ENCODE data around the gene NKRF. TPM values are rescaled to one million over a fixed set of nuclear protein-coding genes. Genes with fewer than 3 reads are reported as not detected.

Gene NKRF
- total and polyA plus RNA-seq, 9 of the 15 experiments (the other 6 are each of a cell fraction or from before 2014, with no cell fraction given) = 8.9 to 31.9 (median 19.0) TPM

DNA sequence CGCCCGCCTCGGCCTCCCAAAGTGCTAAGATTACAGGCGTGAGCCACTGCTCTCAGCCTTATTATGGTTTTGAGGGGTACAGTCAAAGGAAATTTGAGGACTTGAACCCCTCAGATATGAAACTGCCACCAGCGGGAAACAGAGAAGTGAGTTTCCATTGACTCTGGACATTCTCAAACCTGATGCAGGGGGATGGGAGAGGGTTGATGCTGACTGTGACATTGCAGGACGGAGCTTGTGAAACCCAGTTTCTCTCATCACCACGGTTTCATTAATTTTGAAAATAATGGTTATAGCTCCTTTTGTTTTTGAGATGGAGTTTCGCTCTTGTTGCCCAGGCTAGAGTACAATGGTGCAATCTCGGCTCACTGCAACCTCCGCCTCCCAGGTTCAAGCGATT, 18.2 kb upstream of the NKRF start:
- in situ Hi-C loops (cut with MboI) = no loop called here
- ATAC-seq (no peak), DNase-seq (ENCODE audit: extremely low read depth in 1 of 4, low spot score in 3 of 4) (no peak), FAIRE-seq (no peak)
- no TSS peak for BruUV-seq (replicated peaks)
- no peak overlapping the region for H3K27ac ChIP-seq (ENCODE audit: extremely low read depth, low read depth, low read length)
- CTCF ChIA-PET (ENCODE audit: low intra/inter-chr PET ratio) = no interaction called here
- no peak overlapping the region for H3K4me2 ChIP-seq (ENCODE audit: insufficient read depth, low read length)
- no peaks in the 10 kb centered on the region for H3K79me2 ChIP-seq (ENCODE audit: control insufficient read depth, insufficient read depth, low read length)
- no peak overlapping the region for H3K4me3 ChIP-seq
- H3K27me3 ChIP-seq (ENCODE audit: control insufficient read depth in 2 of 2, insufficient read depth in 2 of 2, low read length in 2 of 2) = no peaks in the 10 kb centered on the region
- intact Hi-C loops (cut with micrococcal nuclease) = no loop called here
- no peaks in the 10 kb centered on the region for H3K9me1 ChIP-seq (ENCODE audit: control insufficient read depth, insufficient read depth, low read length)
- no peak overlapping the region for H3K9ac ChIP-seq (ENCODE audit: insufficient read depth in 1 of 2, low read depth in 2 of 2, low read length in 2 of 2)
- no peaks in the 10 kb centered on the region for H3K9me3 ChIP-seq (replicated peaks; ENCODE audit: control insufficient read depth, insufficient read depth, low read depth, low read length)
- TF ChIP-seq ZNF184 (CRISPR knock-in tag; IDR thresholded peaks at IDR 0.05) (no peak), DMBX1 (CRISPR knock-in tag; IDR thresholded peaks at IDR 0.05; ENCODE audit: borderline replicate concordance) (no peak), SAP30 (IDR thresholded peaks at IDR 0.05; ENCODE audit: borderline replicate concordance, insufficient read depth, low read depth, low read length, poor library complexity, severe bottlenecking) (no peak)
- TF ChIP-seq, protein P1, sequence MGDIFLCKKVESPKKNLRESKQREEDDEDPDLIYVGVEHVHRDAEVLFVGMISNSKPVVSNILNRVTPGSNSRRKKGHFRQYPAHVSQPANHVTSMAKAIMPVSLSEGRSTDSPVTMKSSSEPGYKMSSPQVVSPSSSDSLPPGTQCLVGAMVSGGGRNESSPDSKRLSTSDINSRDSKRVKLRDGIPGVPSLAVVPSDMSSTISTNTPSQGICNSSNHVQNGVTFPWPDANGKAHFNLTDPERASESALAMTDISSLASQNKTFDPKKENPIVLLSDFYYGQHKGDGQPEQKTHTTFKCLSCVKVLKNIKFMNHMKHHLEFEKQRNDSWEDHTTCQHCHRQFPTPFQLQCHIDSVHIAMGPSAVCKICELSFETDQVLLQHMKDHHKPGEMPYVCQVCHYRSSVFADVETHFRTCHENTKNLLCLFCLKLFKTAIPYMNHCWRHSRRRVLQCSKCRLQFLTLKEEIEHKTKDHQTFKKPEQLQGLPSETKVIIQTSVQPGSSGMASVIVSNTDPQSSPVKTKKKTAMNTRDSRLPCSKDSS (IDR thresholded peaks at IDR 0.05; ENCODE audit: low read depth, partially characterized antibody) = no peak
- peaks cover 12% of the 10 kb centered on the region; the same call in 2 of the 3 replicates for H3K36me3 ChIP-seq (ENCODE audit: control insufficient read depth, insufficient read depth, low read length)
- no peak overlapping the region for H2AFZ ChIP-seq (ENCODE audit: low read depth, low read length)
- no peaks in the 10 kb centered on the region for H3K4me1 ChIP-seq (replicated peaks in 1 of 2; ENCODE audit: control insufficient read depth in 2 of 2, insufficient read depth in 2 of 2, low read length in 2 of 2)
- POLR2A ChIA-PET = no interaction called here
- H4K20me1 ChIP-seq (replicated peaks; ENCODE audit: control insufficient read depth, insufficient read depth, low read length) = no peaks in the 10 kb centered on the region
- 93% methylated on average over 7 of the region's 11 CpGs for WGBS (ENCODE audit: insufficient coverage, low coverage, missing lambda C conversion rate)
